HepG2 (cell line): ENCODE results near the gene OLR1. TPM values are rescaled to one million over a fixed set of nuclear protein-coding genes. Genes with fewer than 3 reads are reported as not detected.

Source experiments
- EHMT2 ChIP-seq: fragments of 200-600 bp; sonication (generic); IDR thresholded peaks from 2 replicates; pipeline ENCODE4 v1.7.0; 2017; ENCODE audit warnings: antibody characterized with exemption, low read depth, low read length, borderline replicate concordance
- KAT7 ChIP-seq: IDR thresholded peaks from 2 replicates; pipeline ENCODE4 v1.6.1; 2018; ENCODE audit warnings: borderline replicate concordance, missing compliant biosample characterization
- TARDBP ChIP-seq: sonication (generic); formaldehyde crosslinking; IDR thresholded peaks from 2 replicates; pipeline ENCODE4 v1.8.0; 2022; ENCODE audit warnings: mild to moderate bottlenecking, missing genetic modification reagents
- ZBTB40 ChIP-seq, 2 experiments: fragments of 450-650 bp in 1 of 2; sonication (generic) in 1 of 2; formaldehyde crosslinking in 1 of 2; IDR thresholded peaks; 2 replicates each; pipeline versions ENCODE4 v1.6.1 to v1.8.0; 2016 to 2022; ENCODE audit warnings: antibody characterized with exemption in 1 of 2, mild to moderate bottlenecking in 1 of 2, missing genetic modification reagents in 1 of 2
- ZGPAT ChIP-seq: IDR thresholded peaks from 2 replicates; pipeline ENCODE4 v1.6.1; 2016; ENCODE audit warnings: mild to moderate bottlenecking
- ZNF407 ChIP-seq: sonication (generic); formaldehyde crosslinking; IDR thresholded peaks from one replicate; pipeline ENCODE4 v1.5.1; 2020; ENCODE audit warnings: mild to moderate bottlenecking, missing genetic modification reagents; ENCODE audit errors: not compliant biosample characterization
- ZNF550 ChIP-seq: sonication (generic); formaldehyde crosslinking; IDR thresholded peaks from 2 replicates; pipeline ENCODE4 v1.4.0; 2020; ENCODE audit warnings: mild to moderate bottlenecking, missing genetic modification reagents, borderline replicate concordance
- ZNF563 ChIP-seq: sonication (generic); formaldehyde crosslinking; IDR thresholded peaks from 2 replicates; pipeline ENCODE4 v1.8.0; 2022; ENCODE audit warnings: mild to moderate bottlenecking, moderate library complexity, missing genetic modification reagents
- ZNF607 ChIP-seq: sonication (generic); formaldehyde crosslinking; IDR thresholded peaks from 2 replicates; pipeline ENCODE4 v1.5.1; 2020; ENCODE audit warnings: missing genetic modification reagents, mild to moderate bottlenecking, borderline replicate concordance
- polyA plus RNA-seq, 8 experiments: library from polyadenylated mRNA; depleted of rRNA in 3 of 8; stranded (reverse) in 7 of 8; unstranded in 1 of 8; fragments of >200 nt; fragmentation: Illumina TruSeq in 4 of 8; extraction: Trizol in 4 of 8; gene quantifications; 2 replicates each; pipeline versions ENCODE4 v1.2.1 to v1.2.3, GENCODE V29; 2011 to 2016; ENCODE audit warnings: low read depth in 4 of 8, missing spikeins in 1 of 8, mixed read lengths in 1 of 8; ENCODE audit not compliant: insufficient read depth in 1 of 8
- total RNA-seq, 5 experiments: library from RNA; depleted of rRNA; stranded (reverse); fragments of >200 nt; fragmentation: Illumina TruSeq; extraction: Trizol; gene quantifications; 2 replicates each; pipeline ENCODE4 v1.2.3, GENCODE V29; 2016; ENCODE audit warnings: low read depth in 1 of 5

The OLR1 gene
- total and polyA plus RNA-seq, 2 of the 13 experiments (the other 11 are each of a cell fraction or from before 2014, with no cell fraction given) = not detected

DNA sequence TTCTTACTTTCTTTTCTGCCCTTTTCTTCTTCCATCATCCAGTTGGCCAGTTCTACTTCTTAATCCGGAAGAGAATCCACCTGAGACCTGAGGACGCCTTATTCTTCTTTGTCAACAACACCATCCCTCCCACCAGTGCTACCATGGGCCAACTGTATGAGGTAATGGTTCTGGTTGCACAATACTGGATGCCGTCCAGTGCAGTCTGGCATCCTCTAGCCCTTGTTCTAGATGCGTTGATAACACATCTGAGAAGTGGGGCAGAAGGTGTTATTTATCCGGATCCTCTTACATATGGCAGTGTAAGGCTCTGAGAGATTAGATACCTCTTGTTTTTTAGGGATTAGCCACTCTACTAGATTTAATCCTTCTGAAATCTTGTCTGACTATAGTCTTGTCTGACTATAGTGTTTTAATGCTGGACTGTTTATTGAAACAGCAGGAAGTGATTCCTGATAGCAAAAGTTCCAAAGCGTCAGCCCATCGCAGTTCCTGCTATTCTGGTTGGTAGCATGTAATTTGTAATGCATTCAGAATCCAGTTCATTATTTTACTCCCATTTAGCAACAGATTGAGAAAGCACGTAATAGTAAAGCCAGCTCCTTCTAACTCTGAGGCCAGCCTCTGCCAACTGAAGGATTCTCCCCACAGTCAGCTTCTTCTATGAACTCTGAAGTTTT lies 48.6 kb upstream of the OLR1 start (continued):
- no peak for TF ChIP-seq ZNF407 (CRISPR knock-in tag)
- TF ChIP-seq KAT7 (CRISPR knock-in tag) = no peak
- TF ChIP-seq ZBTB40 (IDR thresholded peaks at IDR 0.05) = no peak
- TF ChIP-seq ZBTB40 (CRISPR knock-in tag; IDR thresholded peaks at IDR 0.05) = no peak
- TF ChIP-seq ZNF550 (CRISPR knock-in tag) = no peak
- no peak for TF ChIP-seq ZNF563 (CRISPR knock-in tag)
- no peak for TF ChIP-seq TARDBP (CRISPR knock-in tag)
- TF ChIP-seq ZGPAT (CRISPR knock-in tag) = no peak
- no peak for TF ChIP-seq ZNF607
- no peak for TF ChIP-seq EHMT2
